MM.1S (cell line): ENCODE data around the gene PON2.

Experiments used
- CTCF ChIP-seq: fragments of 300-600 bp; sonication (generic); IDR thresholded peaks from 2 replicates; pipeline ENCODE4 v1.5.1; 2016; ENCODE audit warnings: antibody characterized with exemption, low read length, mixed read lengths
- EZH2 ChIP-seq: fragments of 300-600 bp; sonication (generic); optimal IDR thresholded peaks from 2 replicates; pipeline ENCODE3; 2017; ENCODE audit warnings: low read depth, mild to moderate bottlenecking, antibody characterized with exemption, low read length, mixed read lengths
- EZH2phosphoT487 ChIP-seq: fragments of 300-600 bp; sonication (generic); IDR thresholded peaks from 2 replicates; pipeline ENCODE4 v1.6.1; 2018; ENCODE audit warnings: antibody characterized with exemption, low read length

- TF ChIP-seq CTCF (no peak), EZH2 (no peak), EZH2phosphoT487 (no peak)
These were observed 5.4 kb downstream of the PON2 start for GRCh38 chr7:95429241-95429990.
